IMR-90 (cell line): Measurements from ENCODE around the gene APOC4.

Experiments used
- MAZ ChIP-seq: IDR thresholded peaks from 2 replicates; pipeline ENCODE4 v1.6.1; 2012; ENCODE audit warnings: low read depth, mild to moderate bottlenecking, low read length, improper control_type of control experiment, moderate library complexity, borderline replicate concordance
- NFE2L2 ChIP-seq: fragments of 150-350 bp; IDR thresholded peaks from 2 replicates; pipeline ENCODE4 v1.6.1; 2016; ENCODE audit warnings: low read depth, mild to moderate bottlenecking, low read length
- POLR2A ChIP-seq: IDR thresholded peaks from 2 replicates; pipeline ENCODE4 v1.6.1; 2012; ENCODE audit warnings: mild to moderate bottlenecking, low read depth, low read length
- RAD21 ChIP-seq: IDR thresholded peaks from 2 replicates; pipeline ENCODE4 v1.6.1; 2012; ENCODE audit warnings: low read length, improper control_type of control experiment
- RFX5 ChIP-seq: IDR thresholded peaks from 2 replicates; pipeline ENCODE4 v1.8.0; 2012; ENCODE audit warnings: low read depth, mild to moderate bottlenecking, low read length, moderate library complexity
- SMC3 ChIP-seq: fragments of 150-350 bp; IDR thresholded peaks from 2 replicates; pipeline ENCODE4 v1.6.1; 2016; ENCODE audit warnings: low read depth, mild to moderate bottlenecking, antibody characterized with exemption, low read length, moderate library complexity
- USF2 ChIP-seq: fragments of 150-350 bp; IDR thresholded peaks from 2 replicates; pipeline ENCODE4 v1.6.1; 2017; ENCODE audit warnings: mild to moderate bottlenecking, antibody characterized with exemption, low read length, low read depth
- TF ChIP-seq, protein P1 (sequence below): conservative IDR thresholded peaks from 2 replicates; pipeline ENCODE4 v1.5.1; 2012; ENCODE audit warnings: mild to moderate bottlenecking, low read depth, low read length, improper control_type of control experiment
- TF ChIP-seq, protein P2 (sequence below): fragments of 150-350 bp; IDR thresholded peaks from 2 replicates; pipeline ENCODE4 v1.6.1; 2016; ENCODE audit warnings: low read depth, mild to moderate bottlenecking, low read length, moderate library complexity, borderline replicate concordance

GRCh38 chr19:44927746-44928145 is 14.3 kb upstream of the APOC4 start:
- TF ChIP-seq, protein P1, sequence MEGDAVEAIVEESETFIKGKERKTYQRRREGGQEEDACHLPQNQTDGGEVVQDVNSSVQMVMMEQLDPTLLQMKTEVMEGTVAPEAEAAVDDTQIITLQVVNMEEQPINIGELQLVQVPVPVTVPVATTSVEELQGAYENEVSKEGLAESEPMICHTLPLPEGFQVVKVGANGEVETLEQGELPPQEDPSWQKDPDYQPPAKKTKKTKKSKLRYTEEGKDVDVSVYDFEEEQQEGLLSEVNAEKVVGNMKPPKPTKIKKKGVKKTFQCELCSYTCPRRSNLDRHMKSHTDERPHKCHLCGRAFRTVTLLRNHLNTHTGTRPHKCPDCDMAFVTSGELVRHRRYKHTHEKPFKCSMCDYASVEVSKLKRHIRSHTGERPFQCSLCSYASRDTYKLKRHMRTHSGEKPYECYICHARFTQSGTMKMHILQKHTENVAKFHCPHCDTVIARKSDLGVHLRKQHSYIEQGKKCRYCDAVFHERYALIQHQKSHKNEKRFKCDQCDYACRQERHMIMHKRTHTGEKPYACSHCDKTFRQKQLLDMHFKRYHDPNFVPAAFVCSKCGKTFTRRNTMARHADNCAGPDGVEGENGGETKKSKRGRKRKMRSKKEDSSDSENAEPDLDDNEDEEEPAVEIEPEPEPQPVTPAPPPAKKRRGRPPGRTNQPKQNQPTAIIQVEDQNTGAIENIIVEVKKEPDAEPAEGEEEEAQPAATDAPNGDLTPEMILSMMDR, result no peak
- TF ChIP-seq POLR2A, result no peak
- TF ChIP-seq RAD21, result no peak
- TF ChIP-seq NFE2L2, result no peak
- TF ChIP-seq USF2, result no peak
- no peak; the same call in 1 of the 2 replicates for TF ChIP-seq MAZ
- no peak; the same call in 1 of the 2 replicates for TF ChIP-seq RFX5
- TF ChIP-seq, protein P2, sequence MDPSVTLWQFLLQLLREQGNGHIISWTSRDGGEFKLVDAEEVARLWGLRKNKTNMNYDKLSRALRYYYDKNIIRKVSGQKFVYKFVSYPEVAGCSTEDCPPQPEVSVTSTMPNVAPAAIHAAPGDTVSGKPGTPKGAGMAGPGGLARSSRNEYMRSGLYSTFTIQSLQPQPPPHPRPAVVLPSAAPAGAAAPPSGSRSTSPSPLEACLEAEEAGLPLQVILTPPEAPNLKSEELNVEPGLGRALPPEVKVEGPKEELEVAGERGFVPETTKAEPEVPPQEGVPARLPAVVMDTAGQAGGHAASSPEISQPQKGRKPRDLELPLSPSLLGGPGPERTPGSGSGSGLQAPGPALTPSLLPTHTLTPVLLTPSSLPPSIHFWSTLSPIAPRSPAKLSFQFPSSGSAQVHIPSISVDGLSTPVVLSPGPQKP, result no peak
- TF ChIP-seq SMC3, result no peak
